ENCODE measurements around the gene PPARGC1A. TPM values are rescaled to one million over a fixed set of nuclear protein-coding genes. Genes with fewer than 3 reads are reported as not detected.
A peak's percentile ranks its signal among the peaks of the same experiment; 100 is the strongest.

Gene PPARGC1A
- total RNA-seq, 1 experiment from 2014 or later: 0.17 TPM

- no peak for DNase-seq (ENCODE audit: low read depth)
These were observed 51.7 kb downstream of the PPARGC1A start for GRCh38 chr4:23838131-23838530.

- DNase-seq (ENCODE audit: low read depth): no peak
These were observed 52.5 kb downstream of the PPARGC1A start for GRCh38 chr4:23837371-23837770.

- DNase-seq (ENCODE audit: low read depth): no peak
These were observed 53.9 kb downstream of the PPARGC1A start for GRCh38 chr4:23835774-23836478.

- no peak for DNase-seq (ENCODE audit: low read depth)
These were observed 61.1 kb downstream of the PPARGC1A start for GRCh38 chr4:23828779-23829178.

GRCh38 chr4:23828020-23828715 is 61.7 kb downstream of the PPARGC1A start:
- DNase-seq (ENCODE audit: low read depth): no peak

GRCh38 chr4:23822181-23822580 is 67.7 kb downstream of the PPARGC1A start:
- DNase-seq (ENCODE audit: low read depth): no peak

GRCh38 chr4:23819041-23819511 is 70.8 kb downstream of the PPARGC1A start:
- no peak for DNase-seq (ENCODE audit: low read depth)

GRCh38 chr4:23818097-23818885 is 71.6 kb downstream of the PPARGC1A start:
- no peak for DNase-seq (ENCODE audit: low read depth)

GRCh38 chr4:23814996-23815660 is 74.7 kb downstream of the PPARGC1A start:
- DNase-seq (ENCODE audit: low read depth): peak; percentile 7

GRCh38 chr4:23814587-23814986 is 75.3 kb downstream of the PPARGC1A start:
- DNase-seq (ENCODE audit: low read depth): no peak

GRCh38 chr4:23811161-23811560 is 78.7 kb downstream of the PPARGC1A start:
- DNase-seq (ENCODE audit: low read depth): no peak

- DNase-seq (ENCODE audit: low read depth): peak; percentile 49
These were observed 84.4 kb downstream of the PPARGC1A start for GRCh38 chr4:23805450-23805851.

- DNase-seq (ENCODE audit: low read depth): peak; percentile 51
These were observed 100.1 kb downstream of the PPARGC1A start for GRCh38 chr4:23789762-23790161.

- peak; percentile 9 for DNase-seq (ENCODE audit: low read depth)
These were observed 101.4 kb downstream of the PPARGC1A start for GRCh38 chr4:23788460-23788859.

GRCh38 chr4:23788027-23788426 is 101.8 kb downstream of the PPARGC1A start:
- no peak for DNase-seq (ENCODE audit: low read depth)

GRCh38 chr4:23782778-23783437 is 106.9 kb downstream of the PPARGC1A start:
- no peak for DNase-seq (ENCODE audit: low read depth)

- peak; percentile 13 for DNase-seq (ENCODE audit: low read depth)
These were observed 110.0 kb downstream of the PPARGC1A start for GRCh38 chr4:23779839-23780238.

GRCh38 chr4:23779422-23779821 is 110.4 kb downstream of the PPARGC1A start:
- DNase-seq (ENCODE audit: low read depth): no peak

- no peak for DNase-seq (ENCODE audit: low read depth)
These were observed 114.2 kb downstream of the PPARGC1A start for GRCh38 chr4:23775694-23776093.

GRCh38 chr4:23774909-23775308 is 114.9 kb downstream of the PPARGC1A start:
- DNase-seq (ENCODE audit: low read depth): no peak

Measured in Daoy (cell line).